Testis (tissue), 3 donors: ENCODE results near the gene TNPO3. TPM values are rescaled to one million over a fixed set of nuclear protein-coding genes. Genes with fewer than 3 reads are reported as not detected.

Experiments used
- DNase-seq: peaks from one replicate; pipeline ENCODE4 v3.0.0-alpha.2; 2019
- H3K27ac ChIP-seq, 2 donors: fragments of 200-600 bp; sonication (generic); one replicate each; pipeline ENCODE4 v1.5.1; 2019
- H3K27me3 ChIP-seq: fragments of 200-600 bp; sonication (generic); one replicate; pipeline ENCODE4 v1.5.1; 2019
- H3K36me3 ChIP-seq: fragments of 200-600 bp; sonication (generic); one replicate; pipeline ENCODE4 v1.5.1; 2017; ENCODE audit warnings: low read depth; ENCODE audit errors: missing control alignments
- H3K4me1 ChIP-seq: fragments of 200-600 bp; sonication (generic); one replicate; pipeline ENCODE4 v1.5.1; 2019
- H3K4me3 ChIP-seq, 2 donors: fragments of 200-600 bp; sonication (generic); one replicate each; pipeline ENCODE4 v1.5.1; 2017 to 2019
- H3K9me3 ChIP-seq: fragments of 200-600 bp; sonication (generic); one replicate; pipeline ENCODE4 v1.5.1; 2017
- POLR2A ChIP-seq: fragments of 450-650 bp; IDR thresholded peaks from one replicate; pipeline ENCODE4 v1.6.1; 2017; ENCODE audit warnings: antibody characterized with exemption, mild to moderate bottlenecking, moderate library complexity
- WGBS, 2 donors: methylation state at CpG; one replicate each; pipeline ENCODE4 v1.1.5; 2018; 5-methylcytosine and 5-hydroxymethylcytosine counted together
- intact Hi-C: fragments of 100-400 bp; cut with DNase I; formaldehyde crosslinking; loops from one replicate; pipeline ENCODE4 v1.15.1; 2023; ENCODE audit warnings: low total_unique reads
- polyA plus RNA-seq: library from polyadenylated mRNA; stranded (reverse); fragments of 350-450 nt; fragmentation: Illumina TruSeq; extraction: RNeasy Lipid Tissue Mini Kit (QIAGEN cat#74804); gene quantifications from one replicate; pipeline ENCODE4 v1.2.3, GENCODE V29; 2014; ENCODE audit warnings: low read depth, low replicate concordance; ENCODE audit not compliant: insufficient read depth
- total RNA-seq, 2 donors: library from RNA; depleted of rRNA; stranded (reverse); fragments of >200 nt; gene quantifications; one replicate each; pipeline ENCODE4 v1.2.3, GENCODE V29; 2016
- TF ChIP-seq, protein P1 (sequence below), 3 experiments: fragments of 450-650 bp in 2 of 3; fragments of 200-600 bp in 1 of 3; sonication (generic) in 1 of 3; IDR thresholded peaks; one replicate each; pipeline ENCODE4 v1.5.1; 2016 to 2019; ENCODE audit warnings: antibody characterized with exemption in 3 of 3, mild to moderate bottlenecking in 2 of 3, moderate library complexity in 1 of 3

TNPO3 gene
- total and polyA plus RNA-seq, 3 donors from 2014 or later = 52.5 to 62.8 (median 55.5) TPM

DNA sequence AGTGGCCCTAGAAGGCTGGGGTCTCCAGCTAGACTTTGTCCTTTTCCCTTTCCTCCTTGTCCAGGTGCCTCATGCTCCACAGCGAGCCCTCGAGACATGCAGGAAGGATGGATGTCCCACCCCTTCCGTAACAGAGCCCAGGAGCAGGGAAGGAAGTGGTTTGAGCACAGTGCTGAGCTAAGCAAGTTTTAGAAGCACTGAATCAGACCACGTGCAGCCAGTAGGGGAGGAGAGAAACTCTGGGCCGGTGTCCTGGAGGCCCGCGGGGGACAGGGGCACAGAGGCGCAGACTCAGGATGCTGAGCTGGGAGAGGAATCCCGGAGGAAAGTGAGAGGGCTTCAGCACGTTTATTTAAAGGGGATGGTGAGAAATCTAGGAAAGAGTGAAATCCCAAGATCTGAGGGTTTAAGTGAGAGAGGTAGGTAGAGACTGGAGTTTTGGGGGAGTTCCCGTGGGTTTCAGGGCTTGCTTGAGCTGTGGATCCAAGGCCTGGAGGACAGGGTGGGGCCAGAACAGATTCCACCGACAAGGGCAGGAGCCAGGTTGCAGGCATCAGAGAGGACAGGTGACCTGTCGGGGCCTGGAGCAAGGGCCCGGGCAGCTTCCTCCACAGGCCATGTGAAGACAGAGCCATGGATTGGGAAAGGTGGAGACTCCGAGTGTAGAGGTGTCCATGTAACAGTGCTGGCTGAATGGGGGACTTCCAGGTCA lies 121.6 kb downstream of the TNPO3 start:
- 56 to 71% methylated on average over 12 to 15 of the region's 15 CpGs for WGBS, 2 donors
- Histone ChIP-seq H3K27me3 (no peaks in the 10 kb centered on the region), H3K4me3 (no peak overlapping the region), H3K36me3 (no peaks in the 10 kb centered on the region), H3K27ac (no peak overlapping the region), H3K9me3 (no peaks in the 10 kb centered on the region), H3K4me1 (peaks cover 4% of the 10 kb centered on the region)
- TF ChIP-seq POLR2A = no peak
- TF ChIP-seq, protein P1, sequence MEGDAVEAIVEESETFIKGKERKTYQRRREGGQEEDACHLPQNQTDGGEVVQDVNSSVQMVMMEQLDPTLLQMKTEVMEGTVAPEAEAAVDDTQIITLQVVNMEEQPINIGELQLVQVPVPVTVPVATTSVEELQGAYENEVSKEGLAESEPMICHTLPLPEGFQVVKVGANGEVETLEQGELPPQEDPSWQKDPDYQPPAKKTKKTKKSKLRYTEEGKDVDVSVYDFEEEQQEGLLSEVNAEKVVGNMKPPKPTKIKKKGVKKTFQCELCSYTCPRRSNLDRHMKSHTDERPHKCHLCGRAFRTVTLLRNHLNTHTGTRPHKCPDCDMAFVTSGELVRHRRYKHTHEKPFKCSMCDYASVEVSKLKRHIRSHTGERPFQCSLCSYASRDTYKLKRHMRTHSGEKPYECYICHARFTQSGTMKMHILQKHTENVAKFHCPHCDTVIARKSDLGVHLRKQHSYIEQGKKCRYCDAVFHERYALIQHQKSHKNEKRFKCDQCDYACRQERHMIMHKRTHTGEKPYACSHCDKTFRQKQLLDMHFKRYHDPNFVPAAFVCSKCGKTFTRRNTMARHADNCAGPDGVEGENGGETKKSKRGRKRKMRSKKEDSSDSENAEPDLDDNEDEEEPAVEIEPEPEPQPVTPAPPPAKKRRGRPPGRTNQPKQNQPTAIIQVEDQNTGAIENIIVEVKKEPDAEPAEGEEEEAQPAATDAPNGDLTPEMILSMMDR (IDR thresholded peaks at IDR 0.05) = no peak
- intact Hi-C loops = no loop called here
- no peak for DNase-seq

DNA sequence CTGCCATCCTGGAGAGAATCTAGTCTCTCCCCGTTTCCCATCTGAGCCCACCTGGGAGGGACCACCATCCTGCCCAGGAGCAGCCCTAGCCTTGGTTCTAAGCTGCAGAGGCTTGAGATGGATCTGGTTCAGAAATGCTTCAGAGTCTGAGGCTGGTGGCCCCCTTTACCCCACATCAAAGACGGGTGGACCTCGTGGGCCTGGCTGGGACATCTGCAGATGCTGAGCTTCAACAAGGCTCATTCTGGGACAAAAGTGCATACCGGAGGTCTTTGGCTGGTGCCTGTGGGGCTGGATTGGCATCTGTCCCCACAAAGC lies 122.1 kb downstream of the TNPO3 start:
- DNase-seq = no peak
- TF ChIP-seq, protein P1 (IDR thresholded peaks at IDR 0.05) = no peak
- TF ChIP-seq POLR2A = no peak
- WGBS, 2 donors = 68 to 80% methylated on average over 2 to 4 of the region's 4 CpGs
- Histone ChIP-seq H3K36me3 (no peaks in the 10 kb centered on the region), H3K4me1 (no peaks in the 10 kb centered on the region), H3K4me3 (no peak overlapping the region), H3K27me3 (no peaks in the 10 kb centered on the region), H3K27ac (no peak overlapping the region), H3K9me3 (no peaks in the 10 kb centered on the region)
- intact Hi-C loops = no loop called here

DNA sequence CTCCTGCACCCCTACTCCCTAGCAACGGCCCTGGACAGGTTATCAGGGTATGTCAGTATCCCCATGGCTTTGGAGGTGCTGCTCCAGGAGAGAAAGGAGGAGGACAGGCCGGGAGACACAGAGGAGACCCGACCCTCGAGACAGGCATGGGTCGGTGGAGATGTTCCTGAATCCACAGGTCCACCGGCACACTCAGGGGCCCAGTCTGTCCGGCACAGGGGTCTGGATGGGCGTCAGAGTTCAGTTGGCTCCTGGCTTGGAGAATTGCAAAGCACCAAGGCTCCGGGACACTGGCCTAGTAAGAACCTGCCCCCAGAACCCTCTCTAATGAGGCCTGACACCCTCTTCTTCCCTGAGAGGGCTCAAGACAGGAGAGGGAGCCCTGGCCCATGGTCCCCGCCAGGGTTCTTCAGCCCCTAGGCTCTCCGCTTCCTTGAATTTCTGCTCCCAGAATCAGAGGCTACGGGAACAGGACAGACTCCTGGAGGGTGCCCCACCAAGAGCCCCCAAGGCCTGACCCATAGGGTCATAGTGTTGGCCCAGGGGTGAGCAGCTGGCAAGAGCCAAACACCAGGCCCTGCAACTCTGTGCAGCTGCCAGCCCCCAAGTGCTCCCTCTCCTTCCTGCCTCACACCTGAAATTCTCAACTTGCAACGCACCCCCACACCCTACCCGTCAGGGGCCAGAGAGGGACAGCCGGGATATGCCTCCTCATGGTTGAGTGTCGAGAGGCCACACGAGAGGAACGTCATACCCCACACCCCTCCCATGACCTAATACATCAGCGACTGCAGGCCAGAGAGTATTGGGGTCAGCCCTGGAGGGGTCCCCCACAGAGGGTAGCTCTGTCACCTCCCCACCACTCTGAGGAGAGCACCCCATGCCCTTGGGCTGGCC lies 122.7 kb downstream of the TNPO3 start:
- WGBS, 2 donors = 86 to 92% methylated on average over 11 to 19 of the region's 19 CpGs
- Histone ChIP-seq H3K4me3 (no peak overlapping the region), H3K36me3 (no peaks in the 10 kb centered on the region), H3K27ac (no peak overlapping the region), H3K9me3 (no peaks in the 10 kb centered on the region), H3K4me1 (no peaks in the 10 kb centered on the region), H3K27me3 (no peaks in the 10 kb centered on the region)
- DNase-seq = no peak
- TF ChIP-seq, protein P1 (IDR thresholded peaks at IDR 0.05) = no peak
- no peak for TF ChIP-seq POLR2A
- intact Hi-C loops = no loop called here

DNA sequence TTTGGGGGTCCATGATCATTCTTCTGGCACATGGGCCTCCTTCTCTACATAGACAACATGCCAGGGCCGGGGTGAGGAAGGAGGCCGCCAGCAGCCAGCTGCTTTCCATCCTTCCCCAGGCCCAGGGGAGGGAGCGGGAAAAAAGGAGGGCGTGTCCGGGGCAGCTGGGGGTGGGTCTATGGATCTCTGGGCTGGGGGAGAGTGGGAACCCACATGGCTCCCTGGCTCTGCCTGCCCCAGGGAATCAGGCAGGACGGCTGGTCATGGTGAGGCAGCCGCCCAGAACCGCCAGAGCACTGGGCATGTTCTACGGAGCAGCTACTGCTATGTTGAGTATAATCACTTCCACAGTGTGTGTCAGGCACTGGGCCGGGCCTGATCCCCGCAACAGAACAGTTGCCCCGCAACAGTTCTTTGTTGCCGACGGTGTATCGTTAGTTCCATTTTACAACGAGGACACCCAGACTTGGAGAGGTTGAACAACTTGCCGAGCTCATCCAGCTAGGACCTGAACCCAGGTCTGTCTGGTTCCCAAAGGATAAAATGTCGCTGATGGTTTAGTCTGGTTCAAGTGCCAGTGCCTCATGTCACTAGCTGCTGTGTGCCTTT lies 123.6 kb downstream of the TNPO3 start:
- no peaks in the 10 kb centered on the region for H3K4me1 ChIP-seq
- DNase-seq = no peak
- H3K27me3 ChIP-seq = no peaks in the 10 kb centered on the region
- H3K27ac ChIP-seq = no peak overlapping the region
- 96 to 98% methylated on average over 14 to 18 of the region's 18 CpGs for WGBS, 2 donors
- H3K4me3 ChIP-seq = no peak overlapping the region
- H3K9me3 ChIP-seq = no peaks in the 10 kb centered on the region
- no peaks in the 10 kb centered on the region for H3K36me3 ChIP-seq
- intact Hi-C loops = no loop called here
- TF ChIP-seq, protein P1 (IDR thresholded peaks at IDR 0.05) = no peak
- TF ChIP-seq POLR2A = no peak
